OCI-LY1 (cell line): Measurements from ENCODE around the gene E2F3.

ENCODE experiments used
- EZH2 ChIP-seq: fragments of 200-600 bp; sonication (generic), shearing (Covaris generic); IDR thresholded peaks from 2 replicates; pipeline ENCODE4 v1.8.0; 2017; ENCODE audit warnings: borderline replicate concordance, mixed run types, mild to moderate bottlenecking, antibody characterized with exemption, low read length, moderate library complexity, mixed read lengths
- TF ChIP-seq, protein P1 (sequence below): fragments of 200-600 bp; sonication (generic), shearing (Covaris generic); IDR thresholded peaks from 2 replicates; pipeline ENCODE4 v1.5.1; 2017; ENCODE audit warnings: mild to moderate bottlenecking, antibody characterized with exemption, low read length, moderate library complexity, mixed read lengths

DNA sequence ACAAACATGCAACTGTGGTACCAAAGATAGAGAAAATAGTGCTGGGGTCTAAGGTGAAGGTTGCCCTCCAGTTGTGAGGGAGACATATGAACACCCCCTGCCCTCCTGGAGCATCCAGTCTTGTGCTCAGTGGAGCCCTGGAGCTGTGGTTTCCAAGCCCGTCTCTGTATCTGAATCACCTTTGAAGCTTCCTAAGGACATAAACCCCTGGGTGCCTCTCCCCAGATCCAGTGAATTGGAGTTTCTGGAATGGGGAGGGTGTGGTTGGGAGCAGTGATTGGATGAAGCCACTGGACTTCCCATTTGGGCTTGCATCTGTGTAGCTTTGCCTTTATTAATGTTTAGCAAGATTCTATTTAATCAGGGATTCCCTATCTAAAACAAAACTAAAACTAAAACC is 22.4 kb upstream of the E2F3 start:
- TF ChIP-seq, protein P1, sequence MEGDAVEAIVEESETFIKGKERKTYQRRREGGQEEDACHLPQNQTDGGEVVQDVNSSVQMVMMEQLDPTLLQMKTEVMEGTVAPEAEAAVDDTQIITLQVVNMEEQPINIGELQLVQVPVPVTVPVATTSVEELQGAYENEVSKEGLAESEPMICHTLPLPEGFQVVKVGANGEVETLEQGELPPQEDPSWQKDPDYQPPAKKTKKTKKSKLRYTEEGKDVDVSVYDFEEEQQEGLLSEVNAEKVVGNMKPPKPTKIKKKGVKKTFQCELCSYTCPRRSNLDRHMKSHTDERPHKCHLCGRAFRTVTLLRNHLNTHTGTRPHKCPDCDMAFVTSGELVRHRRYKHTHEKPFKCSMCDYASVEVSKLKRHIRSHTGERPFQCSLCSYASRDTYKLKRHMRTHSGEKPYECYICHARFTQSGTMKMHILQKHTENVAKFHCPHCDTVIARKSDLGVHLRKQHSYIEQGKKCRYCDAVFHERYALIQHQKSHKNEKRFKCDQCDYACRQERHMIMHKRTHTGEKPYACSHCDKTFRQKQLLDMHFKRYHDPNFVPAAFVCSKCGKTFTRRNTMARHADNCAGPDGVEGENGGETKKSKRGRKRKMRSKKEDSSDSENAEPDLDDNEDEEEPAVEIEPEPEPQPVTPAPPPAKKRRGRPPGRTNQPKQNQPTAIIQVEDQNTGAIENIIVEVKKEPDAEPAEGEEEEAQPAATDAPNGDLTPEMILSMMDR, result no peak
- TF ChIP-seq EZH2, result no peak
